Lower leg skin (tissue), 3 donors: ENCODE results near the gene KIAA2012.

Experiments used
- CTCF ChIP-seq, 3 donors: fragments of 450-650 bp; IDR thresholded peaks; one replicate each; pipeline ENCODE4 v1.5.1; 2016; ENCODE audit warnings: antibody characterized with exemption in 3 of 3, mild to moderate bottlenecking in 3 of 3, moderate library complexity in 2 of 3
- POLR2A ChIP-seq, 2 donors: fragments of 450-650 bp; IDR thresholded peaks; one replicate each; pipeline ENCODE4 v1.6.1; 2016 to 2017; ENCODE audit warnings: antibody characterized with exemption in 2 of 2, mild to moderate bottlenecking in 1 of 2, moderate library complexity in 1 of 2

- TF ChIP-seq CTCF (IDR thresholded peaks at IDR 0.05), result no peak
- no peak for TF ChIP-seq POLR2A (IDR thresholded peaks at IDR 0.05)
These were observed 38.6 kb upstream of the KIAA2012 start for GRCh38 chr2:202034249-202035088.
